Esophagus muscularis mucosa (tissue), 3 donors: Measurements from ENCODE around the gene RUNX1.

Experiments
- CTCF ChIP-seq, 3 experiments: fragments of 200-600 bp in 2 of 3; fragments of 450-650 bp in 1 of 3; sonication (generic) in 2 of 3; IDR thresholded peaks; one replicate each; pipeline ENCODE4 v1.5.1; 2017 to 2019; ENCODE audit warnings: antibody characterized with exemption in 3 of 3, mild to moderate bottlenecking in 2 of 3, moderate library complexity in 1 of 3
- POLR2A ChIP-seq: fragments of 450-650 bp; IDR thresholded peaks from one replicate; pipeline ENCODE4 v1.6.1; 2017; ENCODE audit warnings: antibody characterized with exemption, moderate library complexity, mild to moderate bottlenecking, low read depth

GRCh38 chr21:34992736-34993398 lies 56.2 kb downstream of the RUNX1 start:
- TF ChIP-seq CTCF (IDR thresholded peaks at IDR 0.05) (no peak), POLR2A (no peak)
